ENCODE results near the gene DCAF8.

DNA sequence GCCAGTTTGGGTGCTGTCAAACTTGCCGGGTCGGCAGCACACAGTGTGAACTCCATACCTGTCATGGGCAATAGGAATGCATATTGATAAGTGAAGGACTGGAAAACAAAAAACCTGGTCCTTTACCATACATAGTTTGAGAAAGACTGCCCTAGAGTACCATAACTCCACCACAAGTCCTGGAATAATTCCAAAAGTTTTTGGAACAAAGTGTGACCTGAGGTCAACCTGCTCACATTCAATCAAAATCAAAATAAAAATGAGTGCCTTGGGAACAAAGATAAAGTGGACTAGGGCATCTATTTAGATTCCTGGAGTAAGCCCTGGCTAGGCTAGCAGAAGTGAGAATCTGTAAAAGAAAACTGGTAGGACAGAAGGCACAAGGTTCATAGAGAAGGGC, 15.0 kb upstream of the DCAF8 start:
- no peak for TF ChIP-seq CTCF (IDR thresholded peaks at IDR 0.05)
- no peak for TF ChIP-seq NFE2L1 (CRISPR knock-in tag; IDR thresholded peaks at IDR 0.05)
- TF ChIP-seq, protein P1, sequence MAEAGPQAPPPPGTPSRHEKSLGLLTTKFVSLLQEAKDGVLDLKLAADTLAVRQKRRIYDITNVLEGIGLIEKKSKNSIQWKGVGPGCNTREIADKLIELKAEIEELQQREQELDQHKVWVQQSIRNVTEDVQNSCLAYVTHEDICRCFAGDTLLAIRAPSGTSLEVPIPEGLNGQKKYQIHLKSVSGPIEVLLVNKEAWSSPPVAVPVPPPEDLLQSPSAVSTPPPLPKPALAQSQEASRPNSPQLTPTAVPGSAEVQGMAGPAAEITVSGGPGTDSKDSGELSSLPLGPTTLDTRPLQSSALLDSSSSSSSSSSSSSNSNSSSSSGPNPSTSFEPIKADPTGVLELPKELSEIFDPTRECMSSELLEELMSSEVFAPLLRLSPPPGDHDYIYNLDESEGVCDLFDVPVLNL (CRISPR knock-in tag; IDR thresholded peaks at IDR 0.05; ENCODE audit: borderline replicate concordance, low read depth) = no peak
- TF ChIP-seq TEAD4 (CRISPR knock-in tag; IDR thresholded peaks at IDR 0.05) = no peak
- TF ChIP-seq SP1 (CRISPR knock-in tag; conservative IDR thresholded peaks at IDR 0.05) = no peak
- TF ChIP-seq ZNF396 (CRISPR knock-in tag; IDR thresholded peaks at IDR 0.05; ENCODE audit: borderline replicate concordance) = no peak
- TF ChIP-seq ZNF317 (CRISPR knock-in tag; IDR thresholded peaks at IDR 0.05; ENCODE audit: borderline replicate concordance, low read depth) = no peak
- TF ChIP-seq ZNF232 (CRISPR knock-in tag; IDR thresholded peaks at IDR 0.05) = no peak
- TF ChIP-seq, protein P2, sequence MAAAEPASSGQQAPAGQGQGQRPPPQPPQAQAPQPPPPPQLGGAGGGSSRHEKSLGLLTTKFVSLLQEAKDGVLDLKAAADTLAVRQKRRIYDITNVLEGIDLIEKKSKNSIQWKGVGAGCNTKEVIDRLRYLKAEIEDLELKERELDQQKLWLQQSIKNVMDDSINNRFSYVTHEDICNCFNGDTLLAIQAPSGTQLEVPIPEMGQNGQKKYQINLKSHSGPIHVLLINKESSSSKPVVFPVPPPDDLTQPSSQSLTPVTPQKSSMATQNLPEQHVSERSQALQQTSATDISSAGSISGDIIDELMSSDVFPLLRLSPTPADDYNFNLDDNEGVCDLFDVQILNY (CRISPR knock-in tag; IDR thresholded peaks at IDR 0.05) = no peak
- TF ChIP-seq MXD4 (CRISPR knock-in tag; IDR thresholded peaks at IDR 0.05; ENCODE audit: borderline replicate concordance) = no peak
- TF ChIP-seq, protein P3, sequence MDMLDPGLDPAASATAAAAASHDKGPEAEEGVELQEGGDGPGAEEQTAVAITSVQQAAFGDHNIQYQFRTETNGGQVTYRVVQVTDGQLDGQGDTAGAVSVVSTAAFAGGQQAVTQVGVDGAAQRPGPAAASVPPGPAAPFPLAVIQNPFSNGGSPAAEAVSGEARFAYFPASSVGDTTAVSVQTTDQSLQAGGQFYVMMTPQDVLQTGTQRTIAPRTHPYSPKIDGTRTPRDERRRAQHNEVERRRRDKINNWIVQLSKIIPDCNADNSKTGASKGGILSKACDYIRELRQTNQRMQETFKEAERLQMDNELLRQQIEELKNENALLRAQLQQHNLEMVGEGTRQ (CRISPR knock-in tag; IDR thresholded peaks at IDR 0.05) = no peak
- TF ChIP-seq JUN (CRISPR knock-in tag; IDR thresholded peaks at IDR 0.05) = no peak

All from WTC11 (cell line).